Osteoblast (primary cell): Measurements from ENCODE around the gene PDGFD. TPM values are rescaled to one million over a fixed set of nuclear protein-coding genes. Genes with fewer than 3 reads are reported as not detected.
A peak's percentile ranks its signal among the peaks of the same experiment; 100 is the strongest.

ENCODE experiments used
- DNase-seq: peaks from one replicate; pipeline ENCODE4 v3.0.0; 2011; ENCODE audit warnings: low spot score, mixed read lengths; ENCODE audit not compliant: insufficient read length; ENCODE audit errors: missing footprints
- H2AFZ ChIP-seq: 2 replicates; pipeline ENCODE4 v1.6.0; 2011; ENCODE audit warnings: mild to moderate bottlenecking, low read length
- H3K27ac ChIP-seq: 2 replicates; pipeline ENCODE4 v1.5.1; 2011; ENCODE audit warnings: mild to moderate bottlenecking, low read depth, low read length, moderate library complexity
- H3K27me3 ChIP-seq: 2 replicates; pipeline ENCODE4 v1.6.0; 2012; ENCODE audit warnings: mild to moderate bottlenecking, control low read depth, inconsistent platforms, low read length, moderate library complexity; ENCODE audit not compliant: insufficient read depth
- H3K36me3 ChIP-seq: 2 replicates; pipeline ENCODE4 v1.5.1; 2011; ENCODE audit warnings: mild to moderate bottlenecking, low read length, control low read depth, moderate library complexity; ENCODE audit not compliant: insufficient read depth
- H3K4me1 ChIP-seq: 2 replicates; pipeline ENCODE4 v1.5.1; 2011; ENCODE audit warnings: mild to moderate bottlenecking, low read length, control low read depth, moderate library complexity; ENCODE audit not compliant: insufficient read depth
- H3K4me2 ChIP-seq: 2 replicates; pipeline ENCODE4 v1.6.0; 2011; ENCODE audit warnings: mild to moderate bottlenecking, low read length; ENCODE audit not compliant: insufficient read depth
- H3K4me3 ChIP-seq: fragments of 200-600 bp; sonication (generic); 3 replicates; pipeline ENCODE4 v1.5.1; 2012; ENCODE audit warnings: mild to moderate bottlenecking, low read length, inconsistent platforms; ENCODE audit not compliant: insufficient read depth
- H3K79me2 ChIP-seq: 2 replicates; pipeline ENCODE4 v1.6.0; 2012; ENCODE audit warnings: mild to moderate bottlenecking, low read length, control low read depth, inconsistent platforms; ENCODE audit not compliant: insufficient read depth
- H3K9me3 ChIP-seq: 2 replicates; pipeline ENCODE4 v1.5.1; 2011; ENCODE audit warnings: low read depth, low read length, control low read depth
- H4K20me1 ChIP-seq: 2 replicates; pipeline ENCODE4 v1.6.0; 2012; ENCODE audit warnings: mild to moderate bottlenecking, low read length, control low read depth; ENCODE audit not compliant: insufficient read depth
- total RNA-seq: library from RNA; depleted of rRNA; stranded (reverse); fragments of >200 nt; gene quantifications from 2 replicates; pipeline ENCODE4 v1.2.3, GENCODE V29; 2012
- TF ChIP-seq, protein P1 (sequence below): IDR thresholded peaks from 2 replicates; pipeline ENCODE4 v1.5.1; 2011; ENCODE audit warnings: mild to moderate bottlenecking, low read depth, low read length, moderate library complexity; ENCODE audit errors: extremely low read depth

PDGFD gene
- total RNA-seq, 1 donor = 4.7 TPM

- Histone ChIP-seq H3K4me2 (no peak overlapping the region), H3K4me1 (peaks cover 3% of the 10 kb centered on the region), H3K36me3 (no peaks in the 10 kb centered on the region), H3K4me3 (no peak overlapping the region), H3K9me3 (no peaks in the 10 kb centered on the region), H3K27me3 (no peaks in the 10 kb centered on the region), H3K79me2 (no peaks in the 10 kb centered on the region), H2AFZ (no peak overlapping the region), H3K27ac (no peak overlapping the region), H4K20me1 (no peaks in the 10 kb centered on the region)
- DNase-seq = no peak
- TF ChIP-seq, protein P1, sequence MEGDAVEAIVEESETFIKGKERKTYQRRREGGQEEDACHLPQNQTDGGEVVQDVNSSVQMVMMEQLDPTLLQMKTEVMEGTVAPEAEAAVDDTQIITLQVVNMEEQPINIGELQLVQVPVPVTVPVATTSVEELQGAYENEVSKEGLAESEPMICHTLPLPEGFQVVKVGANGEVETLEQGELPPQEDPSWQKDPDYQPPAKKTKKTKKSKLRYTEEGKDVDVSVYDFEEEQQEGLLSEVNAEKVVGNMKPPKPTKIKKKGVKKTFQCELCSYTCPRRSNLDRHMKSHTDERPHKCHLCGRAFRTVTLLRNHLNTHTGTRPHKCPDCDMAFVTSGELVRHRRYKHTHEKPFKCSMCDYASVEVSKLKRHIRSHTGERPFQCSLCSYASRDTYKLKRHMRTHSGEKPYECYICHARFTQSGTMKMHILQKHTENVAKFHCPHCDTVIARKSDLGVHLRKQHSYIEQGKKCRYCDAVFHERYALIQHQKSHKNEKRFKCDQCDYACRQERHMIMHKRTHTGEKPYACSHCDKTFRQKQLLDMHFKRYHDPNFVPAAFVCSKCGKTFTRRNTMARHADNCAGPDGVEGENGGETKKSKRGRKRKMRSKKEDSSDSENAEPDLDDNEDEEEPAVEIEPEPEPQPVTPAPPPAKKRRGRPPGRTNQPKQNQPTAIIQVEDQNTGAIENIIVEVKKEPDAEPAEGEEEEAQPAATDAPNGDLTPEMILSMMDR = no peak
Observed at GRCh38 chr11:103910721-103911120, 253.2 kb downstream of the PDGFD start.

- Histone ChIP-seq H3K9me3 (no peaks in the 10 kb centered on the region), H4K20me1 (no peaks in the 10 kb centered on the region), H3K36me3 (no peaks in the 10 kb centered on the region), H3K4me3 (no peak overlapping the region), H3K4me1 (peaks cover 3% of the 10 kb centered on the region), H3K27ac (no peak overlapping the region), H2AFZ (peak overlapping the region; percentile 54), H3K79me2 (no peaks in the 10 kb centered on the region), H3K27me3 (no peaks in the 10 kb centered on the region), H3K4me2 (peak overlapping the region; percentile 10)
- no peak for DNase-seq
- TF ChIP-seq, protein P1 = no peak
Observed at GRCh38 chr11:103907548-103908455, 256.1 kb downstream of the PDGFD start.

DNA sequence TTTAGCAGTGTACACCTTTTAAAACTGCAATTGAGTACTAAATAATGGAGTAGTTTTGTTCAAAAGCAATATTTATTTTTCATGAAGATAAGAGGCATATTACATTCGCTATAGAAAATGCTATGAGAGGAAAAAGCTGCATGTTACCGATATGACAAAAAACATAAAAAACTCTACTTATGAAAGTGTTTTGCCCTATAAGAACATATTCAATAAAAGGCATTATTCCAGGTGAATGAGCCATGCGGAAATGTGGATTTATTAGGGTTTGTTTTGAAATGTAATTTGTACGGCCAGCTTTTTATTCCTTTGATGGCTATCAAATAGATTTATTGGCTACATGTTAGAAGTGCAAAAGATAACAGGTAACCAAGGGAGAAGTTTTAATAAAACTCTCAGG, 256.8 kb downstream of the PDGFD start:
- Histone ChIP-seq H3K4me2 (no peak overlapping the region), H3K4me1 (peaks cover 3% of the 10 kb centered on the region), H3K4me3 (no peak overlapping the region), H3K36me3 (no peaks in the 10 kb centered on the region), H3K79me2 (no peaks in the 10 kb centered on the region), H3K27ac (no peak overlapping the region), H2AFZ (no peak overlapping the region), H3K27me3 (no peaks in the 10 kb centered on the region), H4K20me1 (no peaks in the 10 kb centered on the region), H3K9me3 (no peaks in the 10 kb centered on the region)
- TF ChIP-seq, protein P1 = no peak
- no peak for DNase-seq

GRCh38 chr11:103906291-103906867, 257.6 kb downstream of the PDGFD start:
- H2AFZ ChIP-seq = no peak overlapping the region
- H3K36me3 ChIP-seq = no peaks in the 10 kb centered on the region
- no peaks in the 10 kb centered on the region for H3K79me2 ChIP-seq
- no peaks in the 10 kb centered on the region for H4K20me1 ChIP-seq
- no peaks in the 10 kb centered on the region for H3K27me3 ChIP-seq
- TF ChIP-seq, protein P1 = no peak
- H3K4me1 ChIP-seq = peaks cover 3% of the 10 kb centered on the region
- no peak overlapping the region for H3K4me3 ChIP-seq
- no peak for DNase-seq
- H3K27ac ChIP-seq = no peak overlapping the region
- H3K4me2 ChIP-seq = no peak overlapping the region
- no peaks in the 10 kb centered on the region for H3K9me3 ChIP-seq
